Activated CD8-positive, alpha-beta memory T cell treated with anti-CD3 and anti-CD28 coated beads, Interleukin-2, amount 10 ng/mL, durations not matched to agents 7 days and 5 days (primary cell): ENCODE data around the gene MAS1L. TPM values are rescaled to one million over a fixed set of nuclear protein-coding genes. Genes with fewer than 3 reads are reported as not detected.

Source experiments
- ATAC-seq: fragments of 150-1000 bp; cut with Tn5 transposase; one replicate; pipeline ENCODE4 v1.10.0; 2021; ENCODE audit warnings: moderate library complexity
- CTCF ChIA-PET: fragments of 350-600 bp; sonication (Branson Sonifier 250); formaldehyde crosslinking; loops from one replicate; lab custom pipeline; 2021; ENCODE audit warnings: antibody characterized with exemption; lab: Charles Lee
- DNase-seq: peaks from one replicate; pipeline ENCODE4 v3.0.0-alpha.2; 2020
- H3K27ac Mint-ChIP-seq: one replicate; pipeline ENCODE4 v1.8.0; 2021; ENCODE audit warnings: mild to moderate bottlenecking, mixed read lengths
- H3K27me3 Mint-ChIP-seq: one replicate; pipeline ENCODE4 v1.8.0; 2021; ENCODE audit warnings: mixed read lengths
- H3K36me3 Mint-ChIP-seq: one replicate; pipeline ENCODE4 v1.8.0; 2021; ENCODE audit warnings: mild to moderate bottlenecking, mixed read lengths
- H3K4me1 Mint-ChIP-seq: one replicate; pipeline ENCODE4 v1.8.0; 2021; ENCODE audit warnings: mixed read lengths
- H3K4me3 Mint-ChIP-seq: one replicate; pipeline ENCODE4 v1.8.0; 2021; ENCODE audit warnings: mild to moderate bottlenecking, moderate library complexity, mixed read lengths
- H3K9me3 Mint-ChIP-seq: one replicate; pipeline ENCODE4 v1.8.0; 2022; ENCODE audit warnings: low read depth, mixed read lengths
- total RNA-seq, 2 experiments: library from RNA; stranded (reverse); gene quantifications; one replicate each; pipeline ENCODE4 v1.2.3, GENCODE V29; 2021

Gene MAS1L, protein sequence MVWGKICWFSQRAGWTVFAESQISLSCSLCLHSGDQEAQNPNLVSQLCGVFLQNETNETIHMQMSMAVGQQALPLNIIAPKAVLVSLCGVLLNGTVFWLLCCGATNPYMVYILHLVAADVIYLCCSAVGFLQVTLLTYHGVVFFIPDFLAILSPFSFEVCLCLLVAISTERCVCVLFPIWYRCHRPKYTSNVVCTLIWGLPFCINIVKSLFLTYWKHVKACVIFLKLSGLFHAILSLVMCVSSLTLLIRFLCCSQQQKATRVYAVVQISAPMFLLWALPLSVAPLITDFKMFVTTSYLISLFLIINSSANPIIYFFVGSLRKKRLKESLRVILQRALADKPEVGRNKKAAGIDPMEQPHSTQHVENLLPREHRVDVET
- not detected for total RNA-seq

DNA sequence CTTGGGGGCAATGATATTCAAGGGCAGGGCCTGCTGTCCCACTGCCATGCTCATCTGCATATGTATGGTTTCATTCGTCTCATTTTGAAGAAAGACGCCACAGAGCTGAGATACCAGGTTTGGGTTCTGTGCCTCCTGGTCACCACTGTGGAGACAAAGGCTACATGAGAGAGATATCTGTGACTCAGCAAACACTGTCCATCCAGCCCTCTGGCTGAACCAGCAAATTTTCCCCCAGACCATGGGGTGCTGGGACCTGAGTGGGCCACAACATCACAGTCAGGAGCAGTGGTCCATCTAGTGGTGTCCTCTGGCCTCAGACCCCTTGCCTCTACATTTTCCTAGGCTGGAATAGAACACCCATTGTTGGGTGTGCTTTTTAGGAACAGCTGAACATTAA, at the start of gene MAS1L:
Gene MAS1L (minus strand): TSS at position 297 of the 400 bp plus-strand sequence. CDS start 54 bp downstream, at position 243.
- no peak for DNase-seq
- H3K27me3 Mint-ChIP-seq = peaks cover 15% of the 10 kb centered on the region
- no peaks in the 10 kb centered on the region for H3K9me3 Mint-ChIP-seq
- H3K36me3 Mint-ChIP-seq = no peaks in the 10 kb centered on the region
- no peak for ATAC-seq
- H3K4me3 Mint-ChIP-seq = no peak within 1 kb of the TSS
- H3K4me1 Mint-ChIP-seq = no peaks in the 10 kb centered on the region
- CTCF ChIA-PET = no interaction called here
- H3K27ac Mint-ChIP-seq = no peak within 1 kb of the TSS

DNA sequence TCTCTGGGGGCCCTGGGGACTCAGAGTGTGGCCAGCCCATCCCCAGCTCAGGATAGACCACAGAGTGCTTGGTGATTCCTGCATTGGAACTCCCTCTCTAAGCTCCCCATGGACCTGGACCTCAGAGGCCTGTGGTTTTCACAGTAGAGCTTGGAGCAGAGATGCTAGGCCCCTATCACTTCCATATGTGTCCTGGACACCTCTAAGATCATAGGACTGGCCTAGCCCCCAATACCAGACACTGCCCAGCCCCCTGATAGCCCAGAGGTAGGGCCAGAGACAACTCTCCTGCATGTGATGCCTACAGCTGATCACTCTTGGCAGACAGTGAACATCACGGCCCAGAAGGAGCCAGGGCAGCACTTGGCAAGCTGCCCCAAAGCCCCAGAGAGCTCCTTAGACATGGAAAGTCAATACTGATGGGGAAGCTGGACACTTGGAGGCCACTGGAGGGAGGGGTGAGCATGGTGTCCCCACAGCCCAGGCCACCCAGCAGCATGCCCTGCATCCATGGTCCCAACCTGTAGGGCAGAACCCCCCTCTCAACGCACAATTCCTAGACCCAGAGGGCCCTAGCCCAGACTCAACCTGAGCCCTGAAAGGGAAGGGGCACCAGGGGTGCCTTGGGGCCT, 44.7 kb upstream of the MAS1L start:
- H3K36me3 Mint-ChIP-seq = no peaks in the 10 kb centered on the region
- no peaks in the 10 kb centered on the region for H3K9me3 Mint-ChIP-seq
- no peak overlapping the region for H3K4me3 Mint-ChIP-seq
- peak; percentile 36 for DNase-seq
- CTCF ChIA-PET = no interaction called here
- peaks cover 5% of the 10 kb centered on the region for H3K27me3 Mint-ChIP-seq
- no peaks in the 10 kb centered on the region for H3K4me1 Mint-ChIP-seq
- ATAC-seq = no peak
- H3K27ac Mint-ChIP-seq = no peak overlapping the region

DNA sequence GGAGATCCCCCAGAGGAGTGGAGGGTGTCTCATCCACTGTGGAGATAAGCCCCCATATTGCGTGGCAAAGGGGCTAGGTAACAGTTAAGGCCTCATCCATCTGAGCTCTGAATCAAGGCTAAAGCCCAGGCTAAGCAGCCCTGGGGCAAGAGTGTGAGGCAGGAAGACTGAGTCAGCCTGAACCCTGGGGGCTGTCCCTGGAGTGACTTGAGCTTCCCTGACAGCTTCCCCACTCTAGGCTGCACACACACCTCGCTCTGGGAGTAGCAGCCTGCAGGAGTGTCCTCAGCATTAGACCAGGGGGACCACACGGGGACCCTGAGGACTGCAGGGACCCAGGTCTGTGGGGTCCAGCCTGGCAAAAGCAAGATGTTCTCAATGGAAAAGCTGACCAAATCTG, 43.9 kb upstream of the MAS1L start:
- ATAC-seq = peak; percentile 36
- Mint-ChIP-seq H3K27ac (no peak overlapping the region), H3K4me3 (no peak overlapping the region), H3K9me3 (no peaks in the 10 kb centered on the region), H3K36me3 (no peaks in the 10 kb centered on the region), H3K4me1 (no peaks in the 10 kb centered on the region), H3K27me3 (peaks cover 10% of the 10 kb centered on the region)
- peak; percentile 42 for DNase-seq
- CTCF ChIA-PET = no interaction called here

DNA sequence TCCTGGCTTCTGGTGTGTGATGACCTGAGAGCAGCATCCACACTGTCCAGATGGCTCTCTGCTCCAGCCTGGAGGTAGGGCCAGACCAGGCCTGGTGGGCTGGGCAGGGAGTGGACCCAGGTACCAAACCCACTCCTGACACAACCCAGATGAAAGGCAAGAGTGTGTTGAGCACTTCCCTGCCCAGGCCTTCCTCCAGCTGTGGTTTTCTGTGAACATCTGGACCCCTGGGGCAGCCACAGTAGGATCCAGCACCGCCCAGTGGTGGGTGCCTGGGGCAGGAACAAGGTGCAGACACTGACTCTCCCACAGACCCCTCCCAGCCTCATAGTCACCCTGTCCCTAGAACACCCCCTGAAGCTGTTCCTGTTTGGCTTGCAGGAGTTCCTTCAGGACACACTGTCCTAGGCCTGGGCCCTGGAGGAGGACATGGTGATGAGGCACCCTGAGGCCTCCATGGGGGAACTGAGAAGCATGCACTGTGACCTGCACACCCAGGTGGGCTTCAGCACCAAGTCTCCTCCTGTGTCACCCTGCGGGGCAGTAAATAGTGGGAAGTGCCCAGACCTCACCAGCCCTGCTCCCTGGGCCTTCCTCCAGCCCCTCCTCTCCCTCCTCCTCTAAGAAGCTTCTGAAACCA, 43.0 kb upstream of the MAS1L start:
- H3K4me3 Mint-ChIP-seq = no peak overlapping the region
- ATAC-seq (no peak), DNase-seq (peak; percentile 33)
- no peaks in the 10 kb centered on the region for H3K4me1 Mint-ChIP-seq
- CTCF ChIA-PET = no interaction called here
- H3K27me3 Mint-ChIP-seq = peaks cover 16% of the 10 kb centered on the region
- H3K36me3 Mint-ChIP-seq = no peaks in the 10 kb centered on the region
- H3K9me3 Mint-ChIP-seq = no peaks in the 10 kb centered on the region
- no peak overlapping the region for H3K27ac Mint-ChIP-seq

DNA sequence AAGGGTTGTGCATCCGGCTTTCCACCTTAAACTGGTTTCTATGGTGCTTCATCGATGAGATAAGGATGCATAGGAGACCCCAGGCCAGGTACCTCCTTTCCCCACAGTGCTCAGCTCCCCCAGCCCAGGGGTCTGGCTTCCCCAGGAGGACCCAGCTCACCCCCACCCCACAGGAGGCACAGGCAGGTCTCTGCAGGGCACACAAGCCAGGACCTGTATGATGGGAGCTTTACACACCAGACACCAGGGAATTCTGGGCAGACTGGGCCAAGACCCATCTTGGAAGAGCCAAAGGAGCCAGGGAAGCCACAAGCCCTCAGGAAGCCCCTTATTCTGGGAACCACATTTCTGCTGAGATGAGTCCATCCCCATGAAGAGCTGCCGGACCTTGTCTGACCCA, 42.2 kb upstream of the MAS1L start:
- ATAC-seq (no peak), DNase-seq (peak; percentile 26)
- Mint-ChIP-seq H3K27me3 (peaks cover 24% of the 10 kb centered on the region), H3K4me3 (no peak overlapping the region), H3K27ac (no peak overlapping the region), H3K36me3 (no peaks in the 10 kb centered on the region), H3K9me3 (no peaks in the 10 kb centered on the region), H3K4me1 (no peaks in the 10 kb centered on the region)
- CTCF ChIA-PET = no interaction called here

DNA sequence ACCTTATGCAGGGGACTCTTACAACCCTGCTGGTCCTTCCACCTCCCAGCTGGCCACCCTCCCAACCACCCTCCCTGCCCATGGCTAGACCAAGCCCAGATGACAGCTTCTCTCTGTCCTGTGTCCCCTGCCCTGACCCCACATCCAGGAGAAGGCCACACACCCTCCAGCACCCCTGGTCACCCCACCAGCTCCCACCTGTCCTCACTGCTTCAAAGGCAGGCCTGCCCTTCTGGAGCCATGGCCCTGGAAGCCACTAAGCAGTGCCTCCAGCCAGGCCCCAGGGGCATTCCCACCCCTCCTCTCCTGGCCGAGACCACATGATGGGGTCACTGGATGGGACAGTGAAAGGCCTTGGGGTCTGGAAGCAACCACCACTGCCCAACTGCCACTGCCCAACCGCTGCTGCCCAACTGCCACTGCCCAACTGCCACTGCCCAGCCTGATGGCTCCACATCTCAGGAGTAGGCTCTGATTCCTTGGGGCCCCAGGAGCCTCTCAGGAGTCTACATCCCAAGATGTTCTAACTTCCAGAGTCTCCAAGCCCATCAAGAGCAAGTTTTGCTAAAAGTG, 41.3 kb upstream of the MAS1L start:
- peak; percentile 28 for DNase-seq
- no peak overlapping the region for H3K4me3 Mint-ChIP-seq
- H3K36me3 Mint-ChIP-seq = peaks cover 1% of the 10 kb centered on the region
- CTCF ChIA-PET = no interaction called here
- no peak overlapping the region for H3K27ac Mint-ChIP-seq
- ATAC-seq = no peak
- H3K4me1 Mint-ChIP-seq = no peaks in the 10 kb centered on the region
- no peaks in the 10 kb centered on the region for H3K9me3 Mint-ChIP-seq
- H3K27me3 Mint-ChIP-seq = peaks cover 31% of the 10 kb centered on the region

DNA sequence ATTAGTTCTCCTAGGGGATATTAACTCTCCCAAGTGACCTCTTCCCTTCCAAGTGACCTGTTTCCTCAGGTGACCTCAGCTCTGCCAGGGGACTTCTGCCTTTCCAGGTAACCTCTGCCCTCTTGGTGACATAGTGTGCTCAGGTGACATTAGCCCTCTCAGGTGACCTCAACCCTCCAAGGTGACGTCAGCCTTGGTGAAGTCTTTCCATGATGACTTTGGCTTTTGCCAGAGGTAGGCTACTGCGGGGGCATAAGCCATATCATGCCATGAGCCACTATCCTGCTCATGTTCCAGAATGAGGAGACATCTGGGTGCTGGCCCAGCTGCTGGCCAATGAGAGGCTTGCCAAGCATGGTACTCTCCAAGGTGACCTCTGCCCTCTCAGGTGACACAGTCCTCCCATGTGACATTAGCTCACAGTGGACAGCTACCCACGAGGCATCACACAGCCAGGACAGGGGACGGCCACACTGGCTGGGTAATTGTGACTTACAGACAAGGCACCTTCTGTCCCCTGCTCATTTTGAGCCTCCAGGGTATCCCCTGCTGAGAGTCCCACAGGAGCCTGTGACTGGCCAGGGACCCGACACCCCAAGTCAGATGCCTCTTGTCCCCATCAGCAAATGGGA, 40.7 kb upstream of the MAS1L start:
- CTCF ChIA-PET = no interaction called here
- H3K27ac Mint-ChIP-seq = no peak overlapping the region
- DNase-seq (peak; percentile 34), ATAC-seq (no peak)
- H3K27me3 Mint-ChIP-seq = peaks cover 33% of the 10 kb centered on the region
- H3K4me1 Mint-ChIP-seq = no peaks in the 10 kb centered on the region
- peaks cover 1% of the 10 kb centered on the region for H3K36me3 Mint-ChIP-seq
- H3K9me3 Mint-ChIP-seq = no peaks in the 10 kb centered on the region
- no peak overlapping the region for H3K4me3 Mint-ChIP-seq

DNA sequence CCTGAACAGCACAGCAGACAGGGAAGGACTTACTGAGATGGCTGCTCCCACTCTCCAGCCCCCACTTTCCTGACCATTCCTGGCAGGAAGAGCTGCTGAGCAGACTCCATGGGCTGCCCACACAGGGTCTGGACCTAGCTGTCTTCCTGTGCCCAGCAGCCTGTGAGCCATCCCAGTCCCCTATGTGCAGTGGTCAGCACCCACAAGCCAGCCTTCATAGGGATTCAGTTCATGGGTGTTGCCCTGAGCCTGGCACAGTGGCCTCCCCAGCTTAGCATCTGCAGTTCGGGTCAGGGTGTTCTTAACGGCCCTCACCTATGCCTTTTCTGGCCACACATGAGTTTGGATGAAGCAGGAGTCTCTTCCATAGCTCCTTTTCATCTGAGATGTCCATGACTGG, 39.8 kb upstream of the MAS1L start:
- no peaks in the 10 kb centered on the region for H3K4me1 Mint-ChIP-seq
- peaks cover 1% of the 10 kb centered on the region for H3K36me3 Mint-ChIP-seq
- H3K9me3 Mint-ChIP-seq = peaks cover 2% of the 10 kb centered on the region
- peaks cover 40% of the 10 kb centered on the region for H3K27me3 Mint-ChIP-seq
- DNase-seq = no peak
- H3K27ac Mint-ChIP-seq = no peak overlapping the region
- no peak for ATAC-seq
- H3K4me3 Mint-ChIP-seq = no peak overlapping the region
- CTCF ChIA-PET = no interaction called here

DNA sequence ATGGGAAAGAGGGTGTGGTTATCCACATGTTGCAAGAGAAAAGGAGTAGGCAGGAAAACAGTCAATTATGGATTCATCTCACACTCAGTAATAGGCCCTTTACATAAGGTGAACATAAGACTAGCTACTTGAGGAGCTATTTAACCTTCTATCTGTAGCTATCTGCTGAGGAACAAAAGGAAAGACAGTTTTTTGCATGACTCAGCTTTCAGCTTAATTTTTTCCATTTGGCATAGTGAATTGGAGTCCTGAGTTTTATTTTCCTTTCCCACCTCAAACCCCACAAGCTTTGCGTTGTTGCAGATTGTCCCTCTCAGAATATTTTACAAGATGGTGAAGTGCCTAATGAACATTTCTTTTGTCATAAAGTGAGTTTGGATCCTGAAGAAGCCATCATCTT, 39.4 kb upstream of the MAS1L start:
- H3K4me1 Mint-ChIP-seq = no peaks in the 10 kb centered on the region
- DNase-seq (no peak), ATAC-seq (no peak)
- H3K9me3 Mint-ChIP-seq = peaks cover 2% of the 10 kb centered on the region
- H3K36me3 Mint-ChIP-seq = peaks cover 1% of the 10 kb centered on the region
- peaks cover 40% of the 10 kb centered on the region for H3K27me3 Mint-ChIP-seq
- H3K4me3 Mint-ChIP-seq = no peak overlapping the region
- CTCF ChIA-PET = interaction anchor here (0.9 kb wide), 1 partner anchor 123 kb away, joined by 3 read pairs; no protein-coding TSS in a partner anchor
- no peak overlapping the region for H3K27ac Mint-ChIP-seq

DNA sequence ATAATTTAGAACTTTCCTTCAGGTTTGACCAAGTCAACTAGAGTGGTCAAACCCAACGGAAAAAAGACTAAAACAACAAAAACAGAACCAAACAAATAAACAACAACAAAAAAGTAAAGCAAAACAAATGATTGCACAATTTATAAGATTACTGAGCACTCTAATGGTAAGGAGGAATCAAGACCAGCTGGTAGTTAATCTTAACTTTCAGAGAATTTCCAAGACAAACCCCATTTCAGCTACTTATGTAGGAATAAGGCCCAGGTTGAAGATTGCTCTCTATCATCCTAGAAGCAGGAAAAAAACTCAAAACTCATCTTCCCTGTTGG, 37.5 kb upstream of the MAS1L start:
- ATAC-seq (no peak), DNase-seq (no peak)
- peaks cover 1% of the 10 kb centered on the region for H3K36me3 Mint-ChIP-seq
- no peak overlapping the region for H3K27ac Mint-ChIP-seq
- H3K4me3 Mint-ChIP-seq = no peak overlapping the region
- no peaks in the 10 kb centered on the region for H3K4me1 Mint-ChIP-seq
- CTCF ChIA-PET = no interaction called here
- H3K27me3 Mint-ChIP-seq = peaks cover 47% of the 10 kb centered on the region
- peaks cover 2% of the 10 kb centered on the region for H3K9me3 Mint-ChIP-seq

DNA sequence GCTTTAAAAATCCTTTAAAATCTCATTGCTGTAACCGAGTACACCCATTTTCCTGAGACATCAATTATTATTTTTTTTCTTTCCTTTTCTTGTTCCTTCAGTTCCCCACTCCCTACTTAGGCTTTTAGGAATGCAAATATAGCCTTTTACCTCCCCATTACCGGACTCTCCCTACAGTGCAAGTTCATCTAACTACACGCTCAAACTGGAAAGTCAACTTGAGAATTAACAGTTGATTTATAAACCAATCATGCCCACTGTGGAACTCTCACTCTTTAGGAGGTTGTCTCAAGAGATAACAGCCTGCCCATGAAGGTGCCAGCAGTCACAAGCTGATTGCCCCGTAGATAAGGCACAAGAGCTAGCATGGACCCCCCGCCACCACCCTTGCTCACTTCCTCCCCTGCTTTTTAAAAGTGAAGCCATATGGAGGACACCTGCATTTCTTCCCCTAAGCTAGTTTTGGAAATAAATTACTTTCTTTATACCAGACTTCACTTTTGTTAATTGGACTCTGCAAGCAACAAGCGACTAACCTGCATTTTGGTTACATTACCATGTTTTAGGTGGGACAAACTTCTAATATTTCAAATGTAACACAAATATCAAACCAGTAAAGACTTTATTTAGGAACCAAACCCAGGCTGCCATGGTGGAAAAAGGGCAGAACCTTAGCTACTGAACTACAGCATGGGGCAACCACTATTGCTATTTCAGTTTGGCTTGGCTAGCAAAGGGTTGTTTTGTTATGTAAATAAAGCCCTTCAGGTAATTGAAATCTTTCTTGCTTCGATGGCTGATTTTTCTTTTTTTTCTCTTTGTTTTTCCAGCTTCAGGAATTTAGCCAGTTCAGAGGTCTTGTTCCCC, 36.9 kb upstream of the MAS1L start:
- Mint-ChIP-seq H3K9me3 (peaks cover 2% of the 10 kb centered on the region), H3K4me1 (no peaks in the 10 kb centered on the region), H3K4me3 (no peak overlapping the region), H3K27ac (no peak overlapping the region), H3K27me3 (peaks cover 49% of the 10 kb centered on the region), H3K36me3 (peaks cover 1% of the 10 kb centered on the region)
- ATAC-seq (no peak), DNase-seq (no peak)
- CTCF ChIA-PET = no interaction called here

DNA sequence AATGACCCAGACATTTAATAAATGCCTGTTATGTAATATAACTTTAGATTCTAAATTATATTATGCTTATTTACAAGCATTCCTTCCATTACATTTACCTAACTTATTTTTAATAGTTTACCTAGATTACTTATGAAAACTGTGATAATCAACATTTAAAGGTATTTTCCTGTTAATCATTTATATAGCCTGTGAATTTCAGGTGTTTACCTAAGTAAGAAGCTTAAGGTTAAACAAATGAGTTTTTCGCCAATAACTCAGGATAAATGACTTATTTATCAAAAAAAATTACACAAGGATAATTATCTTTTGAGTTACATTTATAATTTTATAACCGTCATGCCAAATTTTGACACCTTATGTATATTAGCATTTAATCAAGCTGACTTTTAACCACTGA, 36.3 kb upstream of the MAS1L start:
- CTCF ChIA-PET = no interaction called here
- no peak for ATAC-seq
- Mint-ChIP-seq H3K9me3 (peaks cover 2% of the 10 kb centered on the region), H3K27me3 (peaks cover 49% of the 10 kb centered on the region), H3K4me1 (no peaks in the 10 kb centered on the region), H3K36me3 (peaks cover 1% of the 10 kb centered on the region), H3K4me3 (no peak overlapping the region), H3K27ac (no peak overlapping the region)
- DNase-seq = no peak

DNA sequence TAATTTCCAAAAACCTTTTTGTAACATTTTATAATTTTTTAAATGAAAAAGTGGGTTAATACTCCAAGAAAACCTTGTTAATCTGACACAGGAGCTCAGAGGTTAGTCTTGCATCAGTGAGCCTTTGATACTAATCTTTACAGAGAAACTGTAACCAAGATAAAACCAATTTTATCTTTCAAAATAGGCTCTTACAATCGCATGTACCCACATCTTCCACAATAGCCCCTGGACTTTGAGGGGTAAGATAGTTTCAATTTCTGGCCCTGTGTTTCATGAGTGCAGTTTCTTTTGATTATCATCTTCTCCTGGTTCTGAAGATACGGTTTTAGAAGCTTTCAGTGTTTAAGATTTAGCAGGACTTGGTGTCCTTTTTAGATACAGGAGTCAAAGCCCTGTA, 34.5 kb upstream of the MAS1L start:
- Mint-ChIP-seq H3K9me3 (peaks cover 2% of the 10 kb centered on the region), H3K4me1 (no peaks in the 10 kb centered on the region), H3K4me3 (no peak overlapping the region), H3K27me3 (peaks cover 42% of the 10 kb centered on the region), H3K27ac (no peak overlapping the region), H3K36me3 (peaks cover 1% of the 10 kb centered on the region)
- no peak for ATAC-seq
- DNase-seq = no peak
- CTCF ChIA-PET = no interaction called here
